ENCODE measurements around the gene ZNRD2. TPM values are rescaled to one million over a fixed set of nuclear protein-coding genes. Genes with fewer than 3 reads are reported as not detected.

The ZNRD2 gene
- polyA plus RNA-seq, 1 donor: 32.3 TPM

GRCh38 chr11:65525546-65526480 lies 44.5 kb upstream of the ZNRD2 start:
- Histone ChIP-seq H3K4me1 (ENCODE audit: control insufficient read depth, insufficient read depth, low read length) (peaks cover 28% of the 10 kb centered on the region), H3K9me3 (ENCODE audit: control insufficient read depth, low read depth, low read length) (no peaks in the 10 kb centered on the region), H3K36me3 (ENCODE audit: control insufficient read depth, insufficient read depth, low read length) (peaks cover 35% of the 10 kb centered on the region), H3K27ac (ENCODE audit: low read length) (no peak overlapping the region), H3K4me3 (ENCODE audit: low read length) (peak overlapping the region; percentile 50), H3K27me3 (ENCODE audit: control insufficient read depth, insufficient read depth, low read length) (no peaks in the 10 kb centered on the region)
- 20% methylated on average over 1 of the region's 31 CpGs for WGBS (ENCODE audit: insufficient coverage, low lambda C conversion rate)
- DNase-seq: no peak

GRCh38 chr11:65526744-65527143 lies 43.5 kb upstream of the ZNRD2 start:
- H3K9me3 ChIP-seq (ENCODE audit: control insufficient read depth, low read depth, low read length): no peaks in the 10 kb centered on the region
- no peak for DNase-seq
- no CpG with 5 or more reads among the region's 8 CpGs for WGBS (ENCODE audit: insufficient coverage, low lambda C conversion rate)
- no peaks in the 10 kb centered on the region for H3K27me3 ChIP-seq (ENCODE audit: control insufficient read depth, insufficient read depth, low read length)
- peaks cover 44% of the 10 kb centered on the region for H3K36me3 ChIP-seq (ENCODE audit: control insufficient read depth, insufficient read depth, low read length)
- H3K4me3 ChIP-seq (ENCODE audit: low read length): no peak overlapping the region
- no peak overlapping the region for H3K27ac ChIP-seq (ENCODE audit: low read length)
- peaks cover 28% of the 10 kb centered on the region for H3K4me1 ChIP-seq (ENCODE audit: control insufficient read depth, insufficient read depth, low read length)

GRCh38 chr11:65528819-65529350 lies 41.4 kb upstream of the ZNRD2 start:
- Histone ChIP-seq H3K27ac (ENCODE audit: low read length) (no peak overlapping the region), H3K9me3 (ENCODE audit: control insufficient read depth, low read depth, low read length) (no peaks in the 10 kb centered on the region), H3K36me3 (ENCODE audit: control insufficient read depth, insufficient read depth, low read length) (peaks cover 61% of the 10 kb centered on the region), H3K4me3 (ENCODE audit: low read length) (no peak overlapping the region), H3K27me3 (ENCODE audit: control insufficient read depth, insufficient read depth, low read length) (no peaks in the 10 kb centered on the region), H3K4me1 (ENCODE audit: control insufficient read depth, insufficient read depth, low read length) (peaks cover 15% of the 10 kb centered on the region)
- no peak for DNase-seq
- WGBS (ENCODE audit: insufficient coverage, low lambda C conversion rate): no CpG with 5 or more reads among the region's 12 CpGs

- no peaks in the 10 kb centered on the region for H3K9me3 ChIP-seq (ENCODE audit: control insufficient read depth, low read depth, low read length)
- H3K4me3 ChIP-seq (ENCODE audit: low read length): no peak overlapping the region
- peaks cover 64% of the 10 kb centered on the region for H3K36me3 ChIP-seq (ENCODE audit: control insufficient read depth, insufficient read depth, low read length)
- WGBS (ENCODE audit: insufficient coverage, low lambda C conversion rate): no CpG with 5 or more reads among the region's 10 CpGs
- H3K27ac ChIP-seq (ENCODE audit: low read length): no peak overlapping the region
- DNase-seq: no peak
- H3K27me3 ChIP-seq (ENCODE audit: control insufficient read depth, insufficient read depth, low read length): no peaks in the 10 kb centered on the region
- H3K4me1 ChIP-seq (ENCODE audit: control insufficient read depth, insufficient read depth, low read length): peaks cover 8% of the 10 kb centered on the region
These were observed 40.7 kb upstream of the ZNRD2 start for GRCh38 chr11:65529475-65530156.

GRCh38 chr11:65530157-65530496 lies 40.1 kb upstream of the ZNRD2 start:
- H3K4me1 ChIP-seq (ENCODE audit: control insufficient read depth, insufficient read depth, low read length): peaks cover 8% of the 10 kb centered on the region
- WGBS (ENCODE audit: insufficient coverage, low lambda C conversion rate): no CpG with 5 or more reads among the region's 5 CpGs
- H3K9me3 ChIP-seq (ENCODE audit: control insufficient read depth, low read depth, low read length): no peaks in the 10 kb centered on the region
- no peak overlapping the region for H3K4me3 ChIP-seq (ENCODE audit: low read length)
- no peak overlapping the region for H3K27ac ChIP-seq (ENCODE audit: low read length)
- H3K36me3 ChIP-seq (ENCODE audit: control insufficient read depth, insufficient read depth, low read length): peaks cover 69% of the 10 kb centered on the region
- no peaks in the 10 kb centered on the region for H3K27me3 ChIP-seq (ENCODE audit: control insufficient read depth, insufficient read depth, low read length)
- no peak for DNase-seq

- no CpG with 5 or more reads among the region's 15 CpGs for WGBS (ENCODE audit: insufficient coverage, low lambda C conversion rate)
- Histone ChIP-seq H3K27me3 (ENCODE audit: control insufficient read depth, insufficient read depth, low read length) (no peaks in the 10 kb centered on the region), H3K27ac (ENCODE audit: low read length) (no peak overlapping the region), H3K4me1 (ENCODE audit: control insufficient read depth, insufficient read depth, low read length) (no peaks in the 10 kb centered on the region), H3K36me3 (ENCODE audit: control insufficient read depth, insufficient read depth, low read length) (peaks cover 83% of the 10 kb centered on the region), H3K9me3 (ENCODE audit: control insufficient read depth, low read depth, low read length) (no peaks in the 10 kb centered on the region), H3K4me3 (ENCODE audit: low read length) (no peak overlapping the region)
- no peak for DNase-seq
These were observed 37.8 kb upstream of the ZNRD2 start for GRCh38 chr11:65532388-65533064.

GRCh38 chr11:65535102-65535501 lies 35.2 kb upstream of the ZNRD2 start:
- DNase-seq: no peak
- peaks cover 11% of the 10 kb centered on the region for H3K9me3 ChIP-seq (ENCODE audit: control insufficient read depth, low read depth, low read length)
- H3K27ac ChIP-seq (ENCODE audit: low read length): no peak overlapping the region
- no CpG with 5 or more reads among the region's 9 CpGs for WGBS (ENCODE audit: insufficient coverage, low lambda C conversion rate)
- H3K27me3 ChIP-seq (ENCODE audit: control insufficient read depth, insufficient read depth, low read length): no peaks in the 10 kb centered on the region
- H3K4me1 ChIP-seq (ENCODE audit: control insufficient read depth, insufficient read depth, low read length): no peaks in the 10 kb centered on the region
- no peak overlapping the region for H3K4me3 ChIP-seq (ENCODE audit: low read length)
- peaks cover 80% of the 10 kb centered on the region for H3K36me3 ChIP-seq (ENCODE audit: control insufficient read depth, insufficient read depth, low read length)

GRCh38 chr11:65536412-65537295 lies 33.6 kb upstream of the ZNRD2 start:
- H3K27ac ChIP-seq (ENCODE audit: low read length): no peak overlapping the region
- no peak overlapping the region for H3K4me3 ChIP-seq (ENCODE audit: low read length)
- DNase-seq: no peak
- peaks cover 66% of the 10 kb centered on the region for H3K36me3 ChIP-seq (ENCODE audit: control insufficient read depth, insufficient read depth, low read length)
- H3K27me3 ChIP-seq (ENCODE audit: control insufficient read depth, insufficient read depth, low read length): no peaks in the 10 kb centered on the region
- no CpG with 5 or more reads among the region's 12 CpGs for WGBS (ENCODE audit: insufficient coverage, low lambda C conversion rate)
- H3K9me3 ChIP-seq (ENCODE audit: control insufficient read depth, low read depth, low read length): peaks cover 14% of the 10 kb centered on the region
- H3K4me1 ChIP-seq (ENCODE audit: control insufficient read depth, insufficient read depth, low read length): peaks cover 8% of the 10 kb centered on the region

- peaks cover 63% of the 10 kb centered on the region for H3K36me3 ChIP-seq (ENCODE audit: control insufficient read depth, insufficient read depth, low read length)
These were observed 33.0 kb upstream of the ZNRD2 start for GRCh38 chr11:65537296-65537597.

More at GRCh38 chr11:65537296-65537597, 33.0 kb upstream of the ZNRD2 start:
- H3K9me3 ChIP-seq (ENCODE audit: control insufficient read depth, low read depth, low read length): peaks cover 14% of the 10 kb centered on the region
- DNase-seq: no peak
- H3K4me3 ChIP-seq (ENCODE audit: low read length): no peak overlapping the region
- WGBS (ENCODE audit: insufficient coverage, low lambda C conversion rate): no CpG with 5 or more reads among the region's 2 CpGs
- no peak overlapping the region for H3K27ac ChIP-seq (ENCODE audit: low read length)
- no peaks in the 10 kb centered on the region for H3K27me3 ChIP-seq (ENCODE audit: control insufficient read depth, insufficient read depth, low read length)
- H3K4me1 ChIP-seq (ENCODE audit: control insufficient read depth, insufficient read depth, low read length): peaks cover 9% of the 10 kb centered on the region

Data from large intestine (tissue), 3 donors.